HepG2 (cell line): ENCODE data around the gene CRADD. TPM values are rescaled to one million over a fixed set of nuclear protein-coding genes. Genes with fewer than 3 reads are reported as not detected.

ENCODE experiments used
- CBX2 ChIP-seq, 2 experiments: fragments of 200-600 bp in 1 of 2; sonication (generic); formaldehyde crosslinking in 1 of 2; IDR thresholded peaks; 2 replicates each; pipeline versions ENCODE4 v1.7.0 to v1.8.1; 2018 to 2022; ENCODE audit warnings: low read depth in 2 of 2, low read length in 1 of 2, mild to moderate bottlenecking in 1 of 2, missing genetic modification reagents in 1 of 2
- ERF ChIP-seq: IDR thresholded peaks from 2 replicates; pipeline ENCODE4 v1.6.1; 2018; ENCODE audit warnings: missing biosample characterization, missing genetic modification reagents
- HMG20B ChIP-seq: conservative IDR thresholded peaks from 2 replicates; pipeline ENCODE4 v1.6.1; 2016; ENCODE audit warnings: missing genetic modification reagents, missing compliant biosample characterization
- JUNB ChIP-seq: sonication (generic); formaldehyde crosslinking; IDR thresholded peaks from 2 replicates; pipeline ENCODE4 v1.8.0; 2022; ENCODE audit warnings: missing genetic modification reagents, mild to moderate bottlenecking, borderline replicate concordance
- LRRFIP1 ChIP-seq: sonication (generic); formaldehyde crosslinking; conservative IDR thresholded peaks from 2 replicates; pipeline ENCODE4 v1.4.0; 2020; ENCODE audit warnings: missing genetic modification reagents
- MAFF ChIP-seq: IDR thresholded peaks from 2 replicates; pipeline ENCODE4 v1.6.1; 2011; ENCODE audit warnings: low read depth, low read length, improper control_type of control experiment
- MED8 ChIP-seq: sonication (generic); formaldehyde crosslinking; IDR thresholded peaks from 2 replicates; pipeline ENCODE4 v1.8.1; 2023; ENCODE audit warnings: mild to moderate bottlenecking, missing genetic modification reagents; ENCODE audit not compliant: insufficient replicate concordance
- MLLT10 ChIP-seq: sonication (generic); formaldehyde crosslinking; IDR thresholded peaks from 2 replicates; pipeline ENCODE4 v1.4.0; 2020; ENCODE audit warnings: missing genetic modification reagents
- NFIC ChIP-seq: IDR thresholded peaks from 2 replicates; pipeline ENCODE4 v1.6.1; 2012; ENCODE audit warnings: mild to moderate bottlenecking, low read length, inconsistent platforms
- RNF2 ChIP-seq: fragments of 450-650 bp; conservative IDR thresholded peaks from 2 replicates; pipeline ENCODE4 v1.6.1; 2016; ENCODE audit warnings: low read depth
- XRCC5 ChIP-seq: fragments of 200-400 bp; formaldehyde crosslinking; optimal IDR thresholded peaks from 2 replicates; pipeline ENCODE3; 2017; ENCODE audit warnings: mild to moderate bottlenecking, low read length
- YEATS4 ChIP-seq: sonication (generic); formaldehyde crosslinking; IDR thresholded peaks from 2 replicates; pipeline ENCODE4 v1.4.0; 2020; ENCODE audit warnings: missing genetic modification reagents, borderline replicate concordance
- ZBTB34 ChIP-seq: sonication (generic); formaldehyde crosslinking; IDR thresholded peaks from 2 replicates; pipeline ENCODE4 v1.8.0; 2022; ENCODE audit warnings: mild to moderate bottlenecking, missing genetic modification reagents
- ZFP1 ChIP-seq: IDR thresholded peaks from 2 replicates; pipeline ENCODE4 v1.6.1; 2016
- ZFP90 ChIP-seq: sonication (generic); formaldehyde crosslinking; IDR thresholded peaks from 2 replicates; pipeline ENCODE4 v1.8.0; 2022; ENCODE audit warnings: missing genetic modification reagents, mild to moderate bottlenecking, inconsistent platforms, borderline replicate concordance
- ZNF446 ChIP-seq: sonication (generic); formaldehyde crosslinking; IDR thresholded peaks from 2 replicates; pipeline ENCODE4 v1.5.0; 2020; ENCODE audit warnings: mild to moderate bottlenecking, missing genetic modification reagents
- ZNF564 ChIP-seq: sonication (generic); formaldehyde crosslinking; IDR thresholded peaks from 2 replicates; pipeline ENCODE4 v1.8.1; 2023; ENCODE audit warnings: mild to moderate bottlenecking, missing genetic modification reagents
- ZNF784 ChIP-seq: sonication (generic); formaldehyde crosslinking; IDR thresholded peaks from 2 replicates; pipeline ENCODE4 v1.5.1; 2020; ENCODE audit warnings: missing genetic modification reagents, mild to moderate bottlenecking, borderline replicate concordance
- ZNF83 ChIP-seq: sonication (generic); formaldehyde crosslinking; IDR thresholded peaks from 2 replicates; pipeline ENCODE4 v1.4.0; 2020; ENCODE audit warnings: missing genetic modification reagents, mild to moderate bottlenecking, borderline replicate concordance
- polyA plus RNA-seq, 8 experiments: library from polyadenylated mRNA; depleted of rRNA in 3 of 8; stranded (reverse) in 7 of 8; unstranded in 1 of 8; fragments of >200 nt; fragmentation: Illumina TruSeq in 4 of 8; extraction: Trizol in 4 of 8; gene quantifications; 2 replicates each; pipeline versions ENCODE4 v1.2.1 to v1.2.3, GENCODE V29; 2011 to 2016; ENCODE audit warnings: low read depth in 4 of 8, missing spikeins in 1 of 8, mixed read lengths in 1 of 8; ENCODE audit not compliant: insufficient read depth in 1 of 8
- total RNA-seq, 5 experiments: library from RNA; depleted of rRNA; stranded (reverse); fragments of >200 nt; fragmentation: Illumina TruSeq; extraction: Trizol; gene quantifications; 2 replicates each; pipeline ENCODE4 v1.2.3, GENCODE V29; 2016; ENCODE audit warnings: low read depth in 1 of 5
- TF ChIP-seq, protein P1 (sequence below): sonication (generic); formaldehyde crosslinking; IDR thresholded peaks from 2 replicates; pipeline ENCODE4 v1.4.0; 2020; ENCODE audit warnings: missing genetic modification reagents
- TF ChIP-seq, protein P2 (sequence below): IDR thresholded peaks from 2 replicates; pipeline ENCODE4 v1.6.1; 2016; ENCODE audit warnings: low read depth
- TF ChIP-seq, protein P3 (sequence below): IDR thresholded peaks from 2 replicates; pipeline ENCODE4 v1.6.1; 2012; ENCODE audit warnings: inconsistent platforms

The CRADD gene
- total and polyA plus RNA-seq, 2 of the 13 experiments (the other 11 are each of a cell fraction or from before 2014, with no cell fraction given), result 12.4 to 18.8 TPM

DNA sequence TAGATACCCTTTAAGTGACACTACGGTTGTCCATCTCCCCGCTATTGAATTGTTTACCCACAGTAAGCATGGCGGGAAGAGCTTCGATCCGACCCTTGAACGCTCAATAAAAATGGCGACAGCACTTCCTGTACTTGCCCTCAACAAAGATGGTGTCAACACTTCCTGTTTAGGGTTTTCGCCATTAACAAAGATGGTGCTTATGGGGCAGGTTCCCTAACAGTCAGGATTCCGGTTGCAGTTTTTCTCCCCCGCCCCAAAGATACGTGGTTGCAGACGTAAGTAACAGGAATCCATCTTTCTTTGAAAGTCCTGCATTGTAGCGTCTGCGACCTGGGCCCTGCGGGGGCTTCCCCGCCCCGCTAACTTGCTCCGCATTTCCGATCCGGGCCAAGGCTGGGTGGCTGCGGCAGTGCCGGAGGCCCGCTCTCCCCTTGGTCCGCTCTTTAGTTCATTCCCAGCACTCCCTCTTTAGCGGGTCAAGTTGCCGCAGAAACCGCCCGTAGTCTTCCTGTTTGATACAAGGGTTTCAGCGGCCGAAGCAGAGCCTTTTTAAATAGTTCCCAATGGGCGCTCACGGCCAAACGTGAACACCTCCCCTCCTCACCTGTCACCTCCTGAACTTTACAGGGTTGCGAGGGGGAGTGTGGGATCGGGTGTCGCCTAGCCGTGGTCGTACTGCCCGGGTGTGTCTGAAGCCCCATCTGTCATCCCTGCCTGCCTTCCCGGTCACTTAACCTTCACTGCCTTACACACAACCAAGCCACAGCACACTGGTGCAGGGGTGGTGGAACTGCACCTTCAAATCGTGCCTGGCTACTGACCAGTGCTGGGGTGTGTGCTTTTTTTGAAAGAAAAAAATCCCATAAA lies at the start of gene CRADD (continued):
- TF ChIP-seq ZNF784 (CRISPR knock-in tag) (peak; percentile 82; the same call in 1 of the 2 replicates), ZFP1 (CRISPR knock-in tag) (peak; percentile 61; the same call in 1 of the 2 replicates), ZNF564 (no peak), MAFF (no peak), ZFP90 (CRISPR knock-in tag) (no peak), LRRFIP1 (no peak), MED8 (CRISPR knock-in tag) (no peak), NFIC (0 out of 2 replicates have a peak, but pooled peaks have one; percentile 44), CBX2 (IDR thresholded peaks at IDR 0.05; ENCODE audit: low read depth, low read length) (no peak), CBX2 (CRISPR knock-in tag; IDR thresholded peaks at IDR 0.05; ENCODE audit: low read depth) (no peak), MLLT10 (CRISPR knock-in tag) (no peak), XRCC5 (peak; percentile 25), RNF2 (no peak), YEATS4 (CRISPR knock-in tag) (peak; percentile 76), ERF (peak; percentile 66; the same call in 1 of the 2 replicates), ZNF446 (CRISPR knock-in tag) (no peak), ZNF83 (CRISPR knock-in tag) (no peak), ZBTB34 (CRISPR knock-in tag) (no peak; the same call in 1 of the 2 replicates), HMG20B (no peak), JUNB (CRISPR knock-in tag) (no peak)
- TF ChIP-seq, protein P1, sequence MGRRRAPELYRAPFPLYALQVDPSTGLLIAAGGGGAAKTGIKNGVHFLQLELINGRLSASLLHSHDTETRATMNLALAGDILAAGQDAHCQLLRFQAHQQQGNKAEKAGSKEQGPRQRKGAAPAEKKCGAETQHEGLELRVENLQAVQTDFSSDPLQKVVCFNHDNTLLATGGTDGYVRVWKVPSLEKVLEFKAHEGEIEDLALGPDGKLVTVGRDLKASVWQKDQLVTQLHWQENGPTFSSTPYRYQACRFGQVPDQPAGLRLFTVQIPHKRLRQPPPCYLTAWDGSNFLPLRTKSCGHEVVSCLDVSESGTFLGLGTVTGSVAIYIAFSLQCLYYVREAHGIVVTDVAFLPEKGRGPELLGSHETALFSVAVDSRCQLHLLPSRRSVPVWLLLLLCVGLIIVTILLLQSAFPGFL, result no peak
- TF ChIP-seq, protein P2, sequence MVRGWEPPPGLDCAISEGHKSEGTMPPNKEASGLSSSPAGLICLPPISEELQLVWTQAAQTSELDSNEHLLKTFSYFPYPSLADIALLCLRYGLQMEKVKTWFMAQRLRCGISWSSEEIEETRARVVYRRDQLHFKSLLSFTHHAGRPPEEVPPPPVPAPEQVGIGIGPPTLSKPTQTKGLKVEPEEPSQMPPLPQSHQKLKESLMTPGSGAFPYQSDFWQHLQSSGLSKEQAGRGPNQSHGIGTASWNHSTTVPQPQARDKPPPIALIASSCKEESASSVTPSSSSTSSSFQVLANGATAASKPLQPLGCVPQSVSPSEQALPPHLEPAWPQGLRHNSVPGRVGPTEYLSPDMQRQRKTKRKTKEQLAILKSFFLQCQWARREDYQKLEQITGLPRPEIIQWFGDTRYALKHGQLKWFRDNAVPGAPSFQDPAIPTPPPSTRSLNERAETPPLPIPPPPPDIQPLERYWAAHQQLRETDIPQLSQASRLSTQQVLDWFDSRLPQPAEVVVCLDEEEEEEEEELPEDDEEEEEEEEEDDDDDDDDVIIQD (CRISPR knock-in tag), result peak; percentile 80; the same call in 1 of the 2 replicates
- TF ChIP-seq, protein P3, sequence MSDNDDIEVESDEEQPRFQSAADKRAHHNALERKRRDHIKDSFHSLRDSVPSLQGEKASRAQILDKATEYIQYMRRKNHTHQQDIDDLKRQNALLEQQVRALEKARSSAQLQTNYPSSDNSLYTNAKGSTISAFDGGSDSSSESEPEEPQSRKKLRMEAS, result peak; percentile 65
